HEK293 (cell line): Measurements from ENCODE around the gene ARTN.
A peak's percentile ranks its signal among the peaks of the same experiment; 100 is the strongest.

Experiments used
- EGR2 ChIP-seq: fragments of 450-650 bp; formaldehyde crosslinking; IDR thresholded peaks from 2 replicates; pipeline ENCODE4 v1.5.1; 2016; ENCODE audit warnings: low read depth, missing biosample characterization, missing genetic modification characterization
- SCRT2 ChIP-seq: fragments of 450-650 bp; formaldehyde crosslinking; IDR thresholded peaks from 2 replicates; pipeline ENCODE4 v1.5.1; 2016; ENCODE audit warnings: missing biosample characterization, missing genetic modification characterization
- ZBTB17 ChIP-seq: fragments of 450-650 bp; formaldehyde crosslinking; IDR thresholded peaks from 2 replicates; pipeline ENCODE4 v1.5.1; 2016; ENCODE audit warnings: missing biosample characterization, missing genetic modification characterization
- ZBTB21 ChIP-seq: fragments of 450-650 bp; formaldehyde crosslinking; IDR thresholded peaks from 2 replicates; pipeline ENCODE4 v1.5.1; 2017; ENCODE audit warnings: missing biosample characterization, missing genetic modification characterization
- ZBTB48 ChIP-seq: fragments of 450-650 bp; formaldehyde crosslinking; IDR thresholded peaks from 2 replicates; pipeline ENCODE4 v1.5.1; 2016; ENCODE audit warnings: missing biosample characterization, missing genetic modification characterization
- ZEB2 ChIP-seq: fragments of 450-650 bp; formaldehyde crosslinking; IDR thresholded peaks from 2 replicates; pipeline ENCODE4 v1.5.1; 2016; ENCODE audit warnings: missing biosample characterization, missing genetic modification characterization
- ZFHX2 ChIP-seq: fragments of 450-650 bp; formaldehyde crosslinking; conservative IDR thresholded peaks from 2 replicates; pipeline ENCODE4 v1.5.1; 2016; ENCODE audit warnings: missing biosample characterization, missing genetic modification characterization
- ZFP69B ChIP-seq: fragments of 450-650 bp; formaldehyde crosslinking; IDR thresholded peaks from 2 replicates; pipeline ENCODE4 v1.5.1; 2016; ENCODE audit warnings: missing biosample characterization, missing genetic modification characterization
- ZIC2 ChIP-seq: fragments of 450-650 bp; formaldehyde crosslinking; IDR thresholded peaks from 2 replicates; pipeline ENCODE4 v1.5.1; 2016; ENCODE audit warnings: missing biosample characterization, missing genetic modification characterization
- ZNF174 ChIP-seq: fragments of 450-650 bp; formaldehyde crosslinking; IDR thresholded peaks from 2 replicates; pipeline ENCODE4 v1.5.0; 2017; ENCODE audit warnings: missing biosample characterization, mild to moderate bottlenecking, missing genetic modification characterization
- ZNF394 ChIP-seq: fragments of 450-650 bp; formaldehyde crosslinking; IDR thresholded peaks from 2 replicates; pipeline ENCODE4 v1.5.1; 2016; ENCODE audit warnings: missing biosample characterization, missing genetic modification characterization, mild to moderate bottlenecking, moderate library complexity, borderline replicate concordance
- ZNF558 ChIP-seq: fragments of 450-650 bp; formaldehyde crosslinking; IDR thresholded peaks from 2 replicates; pipeline ENCODE4 v1.5.1; 2016; ENCODE audit warnings: missing biosample characterization, missing genetic modification characterization
- ZNF677 ChIP-seq: fragments of 450-650 bp; IDR thresholded peaks from 2 replicates; pipeline ENCODE4 v1.5.0; 2018; ENCODE audit warnings: missing biosample characterization, mild to moderate bottlenecking, missing genetic modification characterization, moderate library complexity
- TF ChIP-seq, protein P1 (sequence below): fragments of 450-650 bp; formaldehyde crosslinking; conservative IDR thresholded peaks from 2 replicates; pipeline ENCODE4 v1.5.1; 2016; ENCODE audit warnings: low read depth, missing biosample characterization, missing genetic modification characterization
- TF ChIP-seq, protein P2 (sequence below): fragments of 450-650 bp; formaldehyde crosslinking; IDR thresholded peaks from 2 replicates; pipeline ENCODE4 v1.5.1; 2016; ENCODE audit warnings: missing biosample characterization, missing genetic modification characterization
- TF ChIP-seq, protein P3 (sequence below): fragments of 450-650 bp; formaldehyde crosslinking; IDR thresholded peaks from 2 replicates; pipeline ENCODE4 v1.5.1; 2016; ENCODE audit warnings: missing biosample characterization, missing genetic modification characterization
- TF ChIP-seq, protein P4 (sequence below): fragments of 450-650 bp; formaldehyde crosslinking; IDR thresholded peaks from 2 replicates; pipeline ENCODE4 v1.5.1; 2017; ENCODE audit warnings: missing biosample characterization, missing genetic modification characterization
- TF ChIP-seq, protein P5 (sequence below): fragments of 450-650 bp; formaldehyde crosslinking; IDR thresholded peaks from 2 replicates; pipeline ENCODE4 v1.5.1; 2016; ENCODE audit warnings: missing biosample characterization, missing genetic modification characterization
- TF ChIP-seq, protein P6 (sequence below): fragments of 450-650 bp; formaldehyde crosslinking; IDR thresholded peaks from 2 replicates; pipeline ENCODE4 v1.5.1; 2017; ENCODE audit warnings: missing biosample characterization, mild to moderate bottlenecking, missing genetic modification characterization, moderate library complexity
- TF ChIP-seq, protein P7 (sequence below): fragments of 450-650 bp; formaldehyde crosslinking; IDR thresholded peaks from 2 replicates; pipeline ENCODE4 v1.5.1; 2016; ENCODE audit warnings: missing biosample characterization, missing genetic modification characterization, low read depth

ARTN gene

DNA sequence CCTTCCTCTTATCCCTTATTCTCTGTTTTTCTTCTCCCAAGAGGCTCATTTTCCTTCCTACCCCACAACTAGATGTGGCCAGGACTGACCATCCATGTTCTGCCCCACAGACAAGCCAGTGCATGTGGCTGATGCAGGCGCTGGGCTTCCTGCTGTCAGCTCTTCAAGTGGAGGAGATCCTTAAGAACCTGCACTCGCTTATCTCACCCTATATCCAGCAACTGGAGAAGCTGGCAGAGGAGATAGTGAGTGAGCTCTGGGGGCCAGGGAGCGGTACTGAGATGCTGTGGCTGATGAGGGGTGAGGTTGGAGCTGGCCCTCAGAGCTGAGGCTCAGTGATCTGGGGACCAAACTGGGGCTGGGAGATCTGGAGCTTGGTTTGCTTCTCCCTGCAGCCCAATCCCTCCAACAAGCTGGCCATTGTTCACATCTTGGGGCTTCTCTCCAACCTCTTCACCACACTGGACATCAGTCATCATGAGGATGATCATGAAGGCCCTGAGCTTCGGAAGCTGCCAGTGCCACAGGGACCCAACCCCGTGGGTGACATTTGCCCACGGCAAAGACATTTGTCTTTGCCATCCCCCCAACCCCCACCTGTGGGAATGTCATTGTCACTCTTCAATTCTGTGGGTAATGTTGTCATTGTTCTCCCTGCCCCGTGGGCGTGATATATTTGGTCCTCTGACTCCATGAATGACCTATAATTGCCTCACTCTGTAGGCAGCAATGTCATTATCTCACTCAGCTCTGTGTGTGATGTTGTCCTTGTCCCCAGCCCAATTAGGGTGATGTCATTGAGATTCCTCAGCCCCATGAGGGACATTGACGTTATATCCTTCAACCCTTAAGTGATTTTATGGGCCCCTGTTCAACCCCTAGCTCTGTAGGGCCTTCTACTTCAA is 25.0 kb downstream of the ARTN start (continued):
- TF ChIP-seq, protein P1, sequence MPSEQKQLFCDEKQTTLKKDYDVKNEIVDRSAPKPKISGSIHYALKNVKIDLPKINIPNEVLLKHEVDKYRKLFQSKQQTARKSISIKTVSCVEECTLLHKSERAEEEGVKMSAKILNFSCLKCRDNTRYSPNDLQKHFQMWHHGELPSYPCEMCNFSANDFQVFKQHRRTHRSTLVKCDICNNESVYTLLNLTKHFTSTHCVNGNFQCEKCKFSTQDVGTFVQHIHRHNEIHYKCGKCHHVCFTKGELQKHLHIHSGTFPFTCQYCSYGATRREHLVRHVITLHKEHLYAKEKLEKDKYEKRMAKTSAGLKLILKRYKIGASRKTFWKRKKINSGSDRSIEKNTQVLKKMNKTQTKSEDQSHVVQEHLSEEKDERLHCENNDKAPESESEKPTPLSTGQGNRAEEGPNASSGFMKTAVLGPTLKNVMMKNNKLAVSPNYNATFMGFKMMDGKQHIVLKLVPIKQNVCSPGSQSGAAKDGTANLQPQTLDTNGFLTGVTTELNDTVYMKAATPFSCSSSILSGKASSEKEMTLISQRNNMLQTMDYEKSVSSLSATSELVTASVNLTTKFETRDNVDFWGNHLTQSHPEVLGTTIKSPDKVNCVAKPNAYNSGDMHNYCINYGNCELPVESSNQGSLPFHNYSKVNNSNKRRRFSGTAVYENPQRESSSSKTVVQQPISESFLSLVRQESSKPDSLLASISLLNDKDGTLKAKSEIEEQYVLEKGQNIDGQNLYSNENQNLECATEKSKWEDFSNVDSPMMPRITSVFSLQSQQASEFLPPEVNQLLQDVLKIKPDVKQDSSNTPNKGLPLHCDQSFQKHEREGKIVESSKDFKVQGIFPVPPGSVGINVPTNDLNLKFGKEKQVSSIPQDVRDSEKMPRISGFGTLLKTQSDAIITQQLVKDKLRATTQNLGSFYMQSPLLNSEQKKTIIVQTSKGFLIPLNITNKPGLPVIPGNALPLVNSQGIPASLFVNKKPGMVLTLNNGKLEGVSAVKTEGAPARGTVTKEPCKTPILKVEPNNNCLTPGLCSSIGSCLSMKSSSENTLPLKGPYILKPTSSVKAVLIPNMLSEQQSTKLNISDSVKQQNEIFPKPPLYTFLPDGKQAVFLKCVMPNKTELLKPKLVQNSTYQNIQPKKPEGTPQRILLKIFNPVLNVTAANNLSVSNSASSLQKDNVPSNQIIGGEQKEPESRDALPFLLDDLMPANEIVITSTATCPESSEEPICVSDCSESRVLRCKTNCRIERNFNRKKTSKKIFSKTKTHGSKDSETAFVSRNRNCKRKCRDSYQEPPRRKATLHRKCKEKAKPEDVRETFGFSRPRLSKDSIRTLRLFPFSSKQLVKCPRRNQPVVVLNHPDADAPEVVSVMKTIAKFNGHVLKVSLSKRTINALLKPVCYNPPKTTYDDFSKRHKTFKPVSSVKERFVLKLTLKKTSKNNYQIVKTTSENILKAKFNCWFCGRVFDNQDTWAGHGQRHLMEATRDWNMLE = no peak; the same call in 1 of the 2 replicates
- TF ChIP-seq, protein P2, sequence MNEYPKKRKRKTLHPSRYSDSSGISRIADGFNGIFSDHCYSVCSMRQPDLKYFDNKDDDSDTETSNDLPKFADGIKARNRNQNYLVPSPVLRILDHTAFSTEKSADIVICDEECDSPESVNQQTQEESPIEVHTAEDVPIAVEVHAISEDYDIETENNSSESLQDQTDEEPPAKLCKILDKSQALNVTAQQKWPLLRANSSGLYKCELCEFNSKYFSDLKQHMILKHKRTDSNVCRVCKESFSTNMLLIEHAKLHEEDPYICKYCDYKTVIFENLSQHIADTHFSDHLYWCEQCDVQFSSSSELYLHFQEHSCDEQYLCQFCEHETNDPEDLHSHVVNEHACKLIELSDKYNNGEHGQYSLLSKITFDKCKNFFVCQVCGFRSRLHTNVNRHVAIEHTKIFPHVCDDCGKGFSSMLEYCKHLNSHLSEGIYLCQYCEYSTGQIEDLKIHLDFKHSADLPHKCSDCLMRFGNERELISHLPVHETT (tag by site-specific recombination) = peak; percentile 77; the same call in 1 of the 2 replicates
- TF ChIP-seq SCRT2 (tag by site-specific recombination) = peak; percentile 96
- TF ChIP-seq, protein P3, sequence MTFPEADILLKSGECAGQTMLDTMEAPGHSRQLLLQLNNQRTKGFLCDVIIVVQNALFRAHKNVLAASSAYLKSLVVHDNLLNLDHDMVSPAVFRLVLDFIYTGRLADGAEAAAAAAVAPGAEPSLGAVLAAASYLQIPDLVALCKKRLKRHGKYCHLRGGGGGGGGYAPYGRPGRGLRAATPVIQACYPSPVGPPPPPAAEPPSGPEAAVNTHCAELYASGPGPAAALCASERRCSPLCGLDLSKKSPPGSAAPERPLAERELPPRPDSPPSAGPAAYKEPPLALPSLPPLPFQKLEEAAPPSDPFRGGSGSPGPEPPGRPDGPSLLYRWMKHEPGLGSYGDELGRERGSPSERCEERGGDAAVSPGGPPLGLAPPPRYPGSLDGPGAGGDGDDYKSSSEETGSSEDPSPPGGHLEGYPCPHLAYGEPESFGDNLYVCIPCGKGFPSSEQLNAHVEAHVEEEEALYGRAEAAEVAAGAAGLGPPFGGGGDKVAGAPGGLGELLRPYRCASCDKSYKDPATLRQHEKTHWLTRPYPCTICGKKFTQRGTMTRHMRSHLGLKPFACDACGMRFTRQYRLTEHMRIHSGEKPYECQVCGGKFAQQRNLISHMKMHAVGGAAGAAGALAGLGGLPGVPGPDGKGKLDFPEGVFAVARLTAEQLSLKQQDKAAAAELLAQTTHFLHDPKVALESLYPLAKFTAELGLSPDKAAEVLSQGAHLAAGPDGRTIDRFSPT (tag by site-specific recombination) = peak; percentile 81
- TF ChIP-seq, protein P4, sequence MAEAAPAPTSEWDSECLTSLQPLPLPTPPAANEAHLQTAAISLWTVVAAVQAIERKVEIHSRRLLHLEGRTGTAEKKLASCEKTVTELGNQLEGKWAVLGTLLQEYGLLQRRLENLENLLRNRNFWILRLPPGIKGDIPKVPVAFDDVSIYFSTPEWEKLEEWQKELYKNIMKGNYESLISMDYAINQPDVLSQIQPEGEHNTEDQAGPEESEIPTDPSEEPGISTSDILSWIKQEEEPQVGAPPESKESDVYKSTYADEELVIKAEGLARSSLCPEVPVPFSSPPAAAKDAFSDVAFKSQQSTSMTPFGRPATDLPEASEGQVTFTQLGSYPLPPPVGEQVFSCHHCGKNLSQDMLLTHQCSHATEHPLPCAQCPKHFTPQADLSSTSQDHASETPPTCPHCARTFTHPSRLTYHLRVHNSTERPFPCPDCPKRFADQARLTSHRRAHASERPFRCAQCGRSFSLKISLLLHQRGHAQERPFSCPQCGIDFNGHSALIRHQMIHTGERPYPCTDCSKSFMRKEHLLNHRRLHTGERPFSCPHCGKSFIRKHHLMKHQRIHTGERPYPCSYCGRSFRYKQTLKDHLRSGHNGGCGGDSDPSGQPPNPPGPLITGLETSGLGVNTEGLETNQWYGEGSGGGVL = peak; percentile 45; the same call in 1 of the 2 replicates
- peak; percentile 85 for TF ChIP-seq ZIC2
- no peak for TF ChIP-seq ZBTB48
- peak; percentile 95 for TF ChIP-seq ZBTB21 (tag by site-specific recombination)
- TF ChIP-seq ZEB2 (tag by site-specific recombination) = peak; percentile 87
- TF ChIP-seq, protein P5, sequence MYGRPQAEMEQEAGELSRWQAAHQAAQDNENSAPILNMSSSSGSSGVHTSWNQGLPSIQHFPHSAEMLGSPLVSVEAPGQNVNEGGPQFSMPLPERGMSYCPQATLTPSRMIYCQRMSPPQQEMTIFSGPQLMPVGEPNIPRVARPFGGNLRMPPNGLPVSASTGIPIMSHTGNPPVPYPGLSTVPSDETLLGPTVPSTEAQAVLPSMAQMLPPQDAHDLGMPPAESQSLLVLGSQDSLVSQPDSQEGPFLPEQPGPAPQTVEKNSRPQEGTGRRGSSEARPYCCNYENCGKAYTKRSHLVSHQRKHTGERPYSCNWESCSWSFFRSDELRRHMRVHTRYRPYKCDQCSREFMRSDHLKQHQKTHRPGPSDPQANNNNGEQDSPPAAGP (tag by site-specific recombination) = peak; percentile 55; the same call in 1 of the 2 replicates
- TF ChIP-seq, protein P6, sequence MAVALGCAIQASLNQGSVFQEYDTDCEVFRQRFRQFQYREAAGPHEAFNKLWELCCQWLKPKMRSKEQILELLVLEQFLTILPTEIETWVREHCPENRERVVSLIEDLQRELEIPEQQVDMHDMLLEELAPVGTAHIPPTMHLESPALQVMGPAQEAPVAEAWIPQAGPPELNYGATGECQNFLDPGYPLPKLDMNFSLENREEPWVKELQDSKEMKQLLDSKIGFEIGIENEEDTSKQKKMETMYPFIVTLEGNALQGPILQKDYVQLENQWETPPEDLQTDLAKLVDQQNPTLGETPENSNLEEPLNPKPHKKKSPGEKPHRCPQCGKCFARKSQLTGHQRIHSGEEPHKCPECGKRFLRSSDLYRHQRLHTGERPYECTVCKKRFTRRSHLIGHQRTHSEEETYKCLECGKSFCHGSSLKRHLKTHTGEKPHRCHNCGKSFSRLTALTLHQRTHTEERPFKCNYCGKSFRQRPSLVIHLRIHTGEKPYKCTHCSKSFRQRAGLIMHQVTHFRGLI (tag by site-specific recombination) = no peak
- no peak for TF ChIP-seq ZNF677 (tag by site-specific recombination)
- TF ChIP-seq EGR2 = peak; percentile 98
- TF ChIP-seq ZBTB17 (tag by site-specific recombination) = no peak
- peak; percentile 99 for TF ChIP-seq ZFHX2 (tag by site-specific recombination)
- peak; percentile 76 for TF ChIP-seq ZNF558 (tag by site-specific recombination)
- TF ChIP-seq ZNF174 = no peak
- TF ChIP-seq, protein P7, sequence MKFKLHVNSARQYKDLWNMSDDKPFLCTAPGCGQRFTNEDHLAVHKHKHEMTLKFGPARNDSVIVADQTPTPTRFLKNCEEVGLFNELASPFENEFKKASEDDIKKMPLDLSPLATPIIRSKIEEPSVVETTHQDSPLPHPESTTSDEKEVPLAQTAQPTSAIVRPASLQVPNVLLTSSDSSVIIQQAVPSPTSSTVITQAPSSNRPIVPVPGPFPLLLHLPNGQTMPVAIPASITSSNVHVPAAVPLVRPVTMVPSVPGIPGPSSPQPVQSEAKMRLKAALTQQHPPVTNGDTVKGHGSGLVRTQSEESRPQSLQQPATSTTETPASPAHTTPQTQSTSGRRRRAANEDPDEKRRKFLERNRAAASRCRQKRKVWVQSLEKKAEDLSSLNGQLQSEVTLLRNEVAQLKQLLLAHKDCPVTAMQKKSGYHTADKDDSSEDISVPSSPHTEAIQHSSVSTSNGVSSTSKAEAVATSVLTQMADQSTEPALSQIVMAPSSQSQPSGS = peak; percentile 96
- 0 out of 2 replicates have a peak, but pooled peaks have one; percentile 17 for TF ChIP-seq ZNF394 (tag by site-specific recombination)
- peak; percentile 45; the same call in 1 of the 2 replicates for TF ChIP-seq ZFP69B (tag by site-specific recombination)
